CD4-positive, alpha-beta T cell treated with Interleukin-10 for 1 hour (primary cell): Measurements from ENCODE around the gene OR3A2.
"Not testable (repeated sequence)": the region's sequence is repeated elsewhere in the genome, so short reads cannot be mapped to it uniquely, and the experiment has no call there.

ENCODE experiments used
- DNase-seq: peaks from one replicate; pipeline ENCODE4 v3.0.0-alpha.2; 2020

The OR3A2 gene

GRCh38 chr17:3282901-3283300 is 103.2 kb downstream of the OR3A2 start:
- no peak for DNase-seq

GRCh38 chr17:3276126-3276525 is 110.0 kb downstream of the OR3A2 start:
- DNase-seq: no peak

GRCh38 chr17:3271072-3271848 is 114.8 kb downstream of the OR3A2 start:
- DNase-seq: no peak

- DNase-seq: no peak
Measured at GRCh38 chr17:3260600-3260999, 125.5 kb downstream of the OR3A2 start.

GRCh38 chr17:3260163-3260562 is 125.9 kb downstream of the OR3A2 start:
- DNase-seq: no peak

- DNase-seq: no peak
Measured at GRCh38 chr17:3256575-3256974, 129.5 kb downstream of the OR3A2 start.

GRCh38 chr17:3249013-3249412 is 137.1 kb downstream of the OR3A2 start:
- DNase-seq: not testable (repeated sequence)

- not testable (repeated sequence) for DNase-seq
Measured at GRCh38 chr17:3244841-3245240, 141.3 kb downstream of the OR3A2 start.

GRCh38 chr17:3241044-3241443 is 145.1 kb downstream of the OR3A2 start:
- DNase-seq: not testable (repeated sequence)

- DNase-seq: peak; percentile 8
Measured at GRCh38 chr17:3238685-3239084, 147.4 kb downstream of the OR3A2 start.

- not testable (repeated sequence) for DNase-seq
Measured at GRCh38 chr17:3232300-3232699, 153.8 kb downstream of the OR3A2 start.
